C4-2B (cell line): ENCODE data around the gene ANKH.

Experiments used
- CTCF ChIP-seq: fragments of 450-650 bp; conservative IDR thresholded peaks from 2 replicates; pipeline ENCODE4 v1.5.1; 2017; ENCODE audit warnings: mild to moderate bottlenecking
- ZFX ChIP-seq: fragments of 450-650 bp; IDR thresholded peaks from 2 replicates; pipeline ENCODE4 v1.6.1; 2017

DNA sequence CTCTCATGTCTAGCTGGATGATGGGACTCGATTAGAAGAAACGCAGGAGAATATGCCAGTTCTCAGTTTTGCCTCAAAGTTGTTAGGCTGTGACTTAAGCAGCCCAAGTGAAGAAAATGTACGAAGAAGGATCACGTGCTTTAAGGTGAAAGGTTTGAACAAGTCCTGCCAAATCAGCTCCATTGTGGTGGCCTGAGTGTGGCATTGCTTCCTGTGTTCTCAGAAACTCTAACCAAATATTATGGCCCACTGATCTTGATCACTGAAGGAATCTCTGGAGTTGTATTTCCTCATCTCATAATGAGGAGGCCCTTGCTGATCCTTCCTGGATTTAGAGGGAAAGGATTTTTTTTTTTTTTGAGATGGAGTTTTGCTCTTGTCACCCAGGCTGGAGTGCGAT is 163.0 kb downstream of the ANKH start:
- TF ChIP-seq CTCF (no peak), ZFX (no peak)
